Hematopoietic multipotent progenitor cell treated with erythropoietin and hydrocortisone succinate and interleukin-3 and kit ligand, for 17 days (in vitro differentiated cells): ENCODE results near the gene NHSL2.
"Not testable (repeated sequence)": the region's sequence is repeated elsewhere in the genome, so short reads cannot be mapped to it uniquely, and the experiment has no call there.

Source experiments
- DNase-seq: peaks from one replicate; pipeline ENCODE4 v3.0.0-alpha.2; 2015; ENCODE audit warnings: low spot score

Gene NHSL2

GRCh38 chrX:72131317-72132294 is 221.0 kb downstream of the NHSL2 start, which contains the start of gene RTL5:
Gene RTL5 (minus strand): TSS chrX:72131915.
- DNase-seq = no peak

DNA sequence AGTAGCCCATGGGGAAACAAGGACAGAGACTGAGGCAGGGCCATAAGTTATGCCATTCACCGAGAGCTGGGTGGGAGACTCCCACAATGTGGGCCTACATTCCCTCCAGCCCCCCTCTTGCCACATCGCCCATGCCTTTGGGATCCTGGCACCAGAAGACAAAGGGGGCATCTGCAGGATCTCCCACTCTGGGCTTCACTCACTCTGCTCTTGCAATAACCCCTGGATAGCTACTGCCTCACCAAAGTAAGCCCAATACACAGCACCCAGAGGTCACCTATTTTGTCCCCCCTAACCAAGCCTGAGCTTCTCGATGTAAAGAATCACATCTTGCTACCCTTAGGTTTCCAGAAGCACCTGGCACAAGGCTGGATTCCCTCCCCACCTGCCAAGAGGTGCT is 221.8 kb downstream of the NHSL2 start:
- DNase-seq = no peak

GRCh38 chrX:72133851-72134546 is 223.4 kb downstream of the NHSL2 start:
- no peak for DNase-seq

DNA sequence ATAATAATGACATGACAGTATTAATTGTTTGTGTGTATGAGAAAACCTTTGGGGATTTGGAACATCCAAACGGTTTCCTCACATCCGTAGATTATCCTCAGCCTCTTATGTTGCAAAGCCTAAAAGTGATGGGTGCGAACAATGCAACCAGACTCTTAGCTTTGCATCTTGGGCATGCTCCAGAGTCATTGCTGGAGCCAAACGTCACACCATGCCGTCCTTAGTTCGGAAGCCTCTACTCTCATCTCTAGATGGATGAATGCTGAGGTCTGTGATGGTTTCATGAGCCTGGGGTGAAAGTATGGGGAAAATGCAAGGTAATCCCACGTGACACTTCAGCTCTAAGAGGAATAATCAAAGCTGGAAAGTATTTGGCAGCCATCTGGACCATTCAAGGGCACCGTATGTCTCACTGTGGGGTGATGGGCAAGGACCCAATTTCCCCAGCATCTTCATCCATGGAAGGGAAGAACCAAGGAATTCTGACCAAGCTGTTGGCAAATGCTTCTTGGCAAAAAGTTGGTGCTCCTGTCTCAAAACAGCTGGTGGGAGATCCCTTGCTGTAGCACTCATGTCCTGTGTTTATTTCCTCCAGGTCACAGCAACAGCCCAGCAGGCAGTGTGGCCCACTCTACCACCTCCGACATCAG is 227.3 kb downstream of the NHSL2 start:
- no peak for DNase-seq

- DNase-seq = no peak
These were observed 228.9 kb downstream of the NHSL2 start for GRCh38 chrX:72139538-72139937.

DNA sequence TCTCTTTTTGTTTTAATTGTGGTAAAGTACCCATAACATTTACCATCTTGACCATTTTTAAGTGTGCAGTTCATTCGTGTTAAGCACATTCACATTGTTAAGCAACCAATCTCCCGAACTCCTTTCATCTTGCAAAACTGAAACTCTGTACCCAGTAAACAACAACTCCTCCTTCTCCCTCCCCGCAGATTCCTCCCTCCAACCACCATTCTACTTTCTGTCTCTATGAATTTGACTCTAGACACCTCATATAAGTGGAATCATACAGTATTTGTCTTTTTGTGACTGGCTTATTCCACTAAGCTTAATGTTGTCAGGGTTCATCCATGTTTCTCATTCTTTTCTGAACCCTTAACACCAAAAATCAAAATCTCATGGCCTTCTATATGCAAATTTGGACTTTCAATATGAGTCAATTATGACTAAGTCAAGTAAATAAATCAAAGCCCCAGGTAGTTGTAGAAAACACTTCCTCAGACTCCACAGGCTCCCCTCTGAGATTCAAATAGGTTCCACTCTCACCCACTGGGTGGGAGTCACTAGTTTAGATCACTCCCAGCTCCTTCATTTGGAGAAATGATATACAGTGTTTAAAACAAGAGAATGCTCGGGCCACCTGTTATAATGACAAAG is 230.8 kb downstream of the NHSL2 start:
- no peak for DNase-seq

GRCh38 chrX:72142094-72142793 is 231.6 kb downstream of the NHSL2 start:
- no peak for DNase-seq

DNA sequence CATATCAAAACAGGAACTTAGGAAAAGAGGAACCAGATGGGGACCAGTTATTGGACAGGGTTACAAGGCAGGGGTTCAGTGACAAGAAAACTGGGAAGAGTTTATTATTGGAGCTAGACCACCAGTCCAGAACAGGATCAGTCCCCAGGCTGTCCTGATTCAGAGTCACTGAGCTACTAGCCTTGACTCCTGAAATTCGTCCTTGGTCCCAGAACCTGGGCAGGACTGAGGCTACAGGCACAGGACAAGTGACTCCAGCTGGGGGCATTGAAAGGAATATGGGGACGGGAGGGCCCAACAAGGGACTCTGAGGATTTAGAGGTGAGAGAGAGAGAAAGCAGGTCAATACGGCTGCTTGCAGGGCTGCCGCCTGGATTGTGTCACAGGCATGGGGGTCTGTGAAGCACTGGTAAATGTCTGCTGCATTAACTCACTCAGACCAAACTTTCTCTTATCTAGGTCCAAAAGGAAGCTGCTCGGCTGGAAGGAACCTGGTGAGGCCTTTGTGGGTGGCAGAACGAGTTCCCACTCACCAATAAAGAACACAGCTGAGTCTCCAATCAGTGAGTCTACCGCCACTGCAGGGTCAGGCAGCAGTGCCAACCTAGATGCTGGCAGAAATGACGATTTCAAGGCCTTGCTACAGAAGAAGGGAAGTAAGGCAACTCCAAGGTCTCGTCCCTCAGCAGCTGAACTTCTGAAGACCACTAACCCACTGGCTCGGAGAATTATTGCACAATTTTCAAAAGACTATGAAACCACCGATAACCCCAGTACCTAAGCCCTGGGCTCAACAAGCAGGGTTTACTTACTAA is 232.4 kb downstream of the NHSL2 start:
- DNase-seq = no peak

- DNase-seq = no peak
These were observed 232.9 kb downstream of the NHSL2 start for GRCh38 chrX:72143609-72143907.

DNA sequence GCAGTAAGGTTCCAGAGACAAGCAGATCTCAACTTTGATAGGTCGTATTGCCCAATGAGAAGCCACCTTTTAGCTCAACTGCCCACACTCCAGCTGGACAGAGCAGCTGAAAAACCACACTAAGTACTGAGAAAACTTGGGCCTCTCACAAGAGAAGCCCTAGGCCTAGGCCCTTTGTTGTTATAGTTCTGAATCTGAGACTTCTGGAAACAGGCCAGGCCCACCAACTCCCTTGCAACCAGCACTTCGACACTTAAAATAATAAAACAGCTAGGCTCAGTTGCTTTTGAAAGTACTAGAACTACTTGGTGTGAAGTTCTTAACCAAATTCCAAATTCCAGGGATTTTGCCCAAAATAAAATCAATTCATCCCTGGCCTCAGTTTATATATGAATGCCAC is 234.5 kb downstream of the NHSL2 start:
- DNase-seq = no peak

DNA sequence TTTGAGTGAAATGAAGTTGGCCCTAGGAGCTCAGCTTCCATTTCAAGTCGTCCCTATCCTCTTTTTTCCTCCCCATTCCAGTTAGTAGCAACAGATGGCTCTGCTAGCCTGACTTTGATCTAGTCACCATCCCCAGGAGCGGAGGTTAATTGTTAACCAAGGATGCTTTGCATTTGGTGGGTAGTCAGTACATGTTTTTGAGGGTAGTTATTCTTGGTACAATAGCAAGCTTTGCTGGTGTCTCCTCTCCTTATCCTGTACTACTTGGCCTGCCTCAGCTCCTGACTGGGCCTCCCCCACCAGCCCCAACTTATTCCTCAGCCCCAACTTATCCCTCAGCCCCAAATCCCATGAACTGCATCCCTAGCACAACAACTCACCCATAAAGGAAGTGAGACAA is 235.9 kb downstream of the NHSL2 start:
- no peak for DNase-seq

DNA sequence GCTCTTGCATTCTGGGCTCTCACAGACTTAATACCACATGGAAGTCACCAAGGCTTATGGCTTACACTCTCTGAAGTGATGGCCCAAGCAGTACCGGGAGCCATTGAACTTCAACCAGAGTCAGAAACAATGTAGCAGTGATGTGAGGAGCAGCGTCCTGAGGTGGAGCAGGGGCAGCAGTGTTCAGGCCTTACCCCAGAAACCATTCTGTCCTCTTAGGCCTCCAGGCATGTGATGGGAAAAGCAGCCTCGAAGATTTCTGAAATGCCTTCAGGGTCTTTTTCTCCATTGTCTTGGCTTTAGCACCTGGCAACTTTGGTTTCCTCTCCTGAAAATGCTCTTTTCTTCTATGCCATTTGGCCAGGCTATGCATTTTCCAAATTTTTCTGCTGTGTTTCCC is 248.1 kb downstream of the NHSL2 start:
- DNase-seq = no peak

DNA sequence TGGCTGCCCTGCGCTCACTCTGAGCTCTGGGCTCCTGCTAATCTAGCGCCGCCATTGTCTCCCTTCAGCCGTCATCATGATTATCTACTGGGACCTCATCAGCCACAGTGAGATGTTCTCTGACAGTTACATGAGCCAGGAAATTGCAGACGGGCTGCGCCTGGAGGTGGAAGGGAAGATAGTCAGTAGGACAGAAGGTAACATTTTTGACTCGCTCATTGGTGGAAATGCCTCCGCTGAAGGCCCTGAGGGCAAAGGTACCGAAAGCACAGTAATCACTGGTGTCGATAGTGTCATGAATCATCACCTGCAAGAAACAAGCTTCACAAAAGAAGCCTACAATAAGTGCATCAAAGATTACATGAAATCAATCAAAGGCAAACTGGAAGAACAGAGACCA is 249.1 kb downstream of the NHSL2 start:
- DNase-seq = no peak

GRCh38 chrX:72165551-72165950 is 254.9 kb downstream of the NHSL2 start:
- DNase-seq = no peak

DNA sequence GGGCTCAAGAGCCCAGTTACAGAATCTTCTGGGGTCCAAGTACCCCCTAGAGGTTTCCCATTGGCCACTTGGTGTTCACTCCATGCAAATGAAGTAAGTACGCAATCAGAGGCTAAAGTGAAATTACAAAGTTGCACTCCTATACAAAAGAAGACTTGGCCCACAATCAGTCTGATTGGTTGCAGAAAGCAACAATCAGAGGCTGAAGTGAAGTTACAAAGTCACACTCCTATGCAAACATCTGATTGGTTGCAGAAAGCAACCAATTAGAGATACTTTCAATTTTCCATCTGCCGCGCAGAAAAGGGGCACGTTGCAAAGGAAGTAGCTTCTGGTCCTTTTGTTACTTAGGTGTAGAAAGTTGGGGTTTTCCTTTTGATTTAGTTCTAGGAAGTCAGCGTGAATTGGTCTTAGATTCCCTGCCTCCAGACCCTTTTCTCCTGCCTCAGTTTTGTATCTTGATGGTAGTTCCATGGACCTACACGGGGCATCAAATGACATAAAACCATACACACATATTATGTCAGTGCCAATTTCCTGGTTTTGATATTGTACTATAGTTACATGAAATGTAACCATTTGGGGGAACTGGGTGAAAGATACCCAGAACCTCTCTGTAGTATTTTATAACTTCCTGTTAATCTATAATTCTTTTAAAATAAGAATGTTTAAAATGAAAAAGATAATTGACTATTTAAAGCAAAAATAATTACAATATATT is 258.5 kb downstream of the NHSL2 start:
- no peak for DNase-seq

DNA sequence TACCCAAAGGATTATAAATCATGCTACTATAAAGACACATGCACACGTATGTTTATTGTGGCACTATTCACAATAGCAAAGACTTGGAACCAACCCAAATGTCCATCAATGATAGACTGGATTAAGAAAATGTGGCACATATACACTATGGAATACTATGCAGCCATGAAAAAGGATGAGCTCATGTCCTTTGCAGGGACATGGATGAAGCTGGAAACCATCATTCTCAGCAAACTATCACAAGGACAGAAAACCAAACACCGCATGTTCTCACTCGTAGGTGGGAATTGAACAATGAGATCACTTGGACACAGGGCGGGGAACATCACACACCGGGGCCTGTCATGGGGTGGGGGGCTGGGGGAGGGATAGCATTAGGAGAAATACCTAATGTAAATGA is 265.6 kb downstream of the NHSL2 start:
- not testable (repeated sequence) for DNase-seq

- DNase-seq = no peak
These were observed 266.3 kb downstream of the NHSL2 start for GRCh38 chrX:72176981-72177380.

- peak; percentile 5 for DNase-seq
These were observed 269.9 kb downstream of the NHSL2 start for GRCh38 chrX:72180539-72180938.

GRCh38 chrX:72181178-72182125 is 270.8 kb downstream of the NHSL2 start, which contains the start of gene PIN4:
Gene PIN4 (plus strand): TSS chrX:72181757. CDS start chrX:72181786, 29 bp downstream.
- peak; percentile 88 for DNase-seq
